NT2/D1 (cell line): Measurements from ENCODE around the gene ATP5F1A.

ENCODE experiments used
- DNase-seq: peaks from one replicate; pipeline ENCODE4 v3.0.0-alpha.2; 2011; ENCODE audit warnings: low read depth, low spot score
- H3K27me3 ChIP-seq: 2 replicates; pipeline ENCODE4 v1.6.0; 2011; ENCODE audit warnings: mild to moderate bottlenecking; ENCODE audit not compliant: insufficient read length, insufficient read depth
- H3K36me3 ChIP-seq: 2 replicates; pipeline ENCODE4 v1.6.1; 2011; ENCODE audit warnings: mild to moderate bottlenecking, low read length, mixed read lengths; ENCODE audit not compliant: insufficient read depth, insufficient read length
- H3K4me1 ChIP-seq: 2 replicates; pipeline ENCODE4 v1.5.1; 2011; ENCODE audit not compliant: insufficient read depth, insufficient read length
- H3K4me3 ChIP-seq: 2 replicates; pipeline ENCODE4 v1.5.1; 2011; ENCODE audit warnings: low read depth; ENCODE audit not compliant: insufficient read length
- H3K9ac ChIP-seq: 2 replicates; pipeline ENCODE4 v1.6.0; 2011; ENCODE audit warnings: low read depth; ENCODE audit not compliant: insufficient read length
- H3K9me3 ChIP-seq: 2 replicates; pipeline ENCODE4 v1.5.1; 2011; ENCODE audit warnings: mild to moderate bottlenecking, low read length; ENCODE audit not compliant: insufficient read depth
- SUZ12 ChIP-seq: IDR thresholded peaks from 2 replicates; pipeline ENCODE4 v1.6.1; 2011; ENCODE audit not compliant: insufficient read length, insufficient read depth; ENCODE audit errors: extremely low read depth
- YY1 ChIP-seq: IDR thresholded peaks from 2 replicates; pipeline ENCODE4 v1.6.1; 2011; ENCODE audit not compliant: insufficient read length, insufficient read depth
- ZNF274 ChIP-seq: IDR thresholded peaks from 2 replicates; pipeline ENCODE4 v1.6.1; 2011; ENCODE audit warnings: mild to moderate bottlenecking, low read depth, low read length

ATP5F1A gene

GRCh38 chr18:46062781-46063180, 35.3 kb downstream of the ATP5F1A start:
- H3K36me3 ChIP-seq = no peaks in the 10 kb centered on the region
- no peak for DNase-seq
- TF ChIP-seq YY1 = no peak
- no peak for TF ChIP-seq ZNF274
- no peak for TF ChIP-seq SUZ12
- peaks cover 2% of the 10 kb centered on the region for H3K4me1 ChIP-seq
- H3K4me3 ChIP-seq = no peak overlapping the region
- H3K9me3 ChIP-seq = no peaks in the 10 kb centered on the region
- no peaks in the 10 kb centered on the region for H3K27me3 ChIP-seq
- no peak overlapping the region for H3K9ac ChIP-seq

GRCh38 chr18:46061796-46062195, 36.3 kb downstream of the ATP5F1A start:
- Histone ChIP-seq H3K27me3 (no peaks in the 10 kb centered on the region), H3K36me3 (no peaks in the 10 kb centered on the region), H3K9ac (no peak overlapping the region), H3K9me3 (no peaks in the 10 kb centered on the region), H3K4me3 (no peak overlapping the region), H3K4me1 (peaks cover 2% of the 10 kb centered on the region)
- TF ChIP-seq ZNF274 = no peak
- no peak for TF ChIP-seq SUZ12
- TF ChIP-seq YY1 = no peak
- DNase-seq = no peak

GRCh38 chr18:46061387-46061786, 36.7 kb downstream of the ATP5F1A start:
- Histone ChIP-seq H3K9me3 (no peaks in the 10 kb centered on the region), H3K4me3 (no peak overlapping the region), H3K36me3 (no peaks in the 10 kb centered on the region), H3K4me1 (peaks cover 2% of the 10 kb centered on the region), H3K9ac (no peak overlapping the region), H3K27me3 (no peaks in the 10 kb centered on the region)
- DNase-seq = no peak
- TF ChIP-seq SUZ12 (no peak), ZNF274 (no peak), YY1 (no peak)

- no peak for DNase-seq
- H3K9me3 ChIP-seq = no peaks in the 10 kb centered on the region
- peaks cover 2% of the 10 kb centered on the region for H3K4me1 ChIP-seq
- H3K36me3 ChIP-seq = no peaks in the 10 kb centered on the region
- H3K27me3 ChIP-seq = no peaks in the 10 kb centered on the region
- H3K4me3 ChIP-seq = no peak overlapping the region
- H3K9ac ChIP-seq = no peak overlapping the region
- TF ChIP-seq YY1 (no peak), SUZ12 (no peak), ZNF274 (no peak)
These were observed 37.7 kb downstream of the ATP5F1A start for GRCh38 chr18:46060359-46060841.

- TF ChIP-seq ZNF274 = no peak
- TF ChIP-seq SUZ12 = no peak
- no peak for TF ChIP-seq YY1
- H3K36me3 ChIP-seq = no peaks in the 10 kb centered on the region
- no peaks in the 10 kb centered on the region for H3K9me3 ChIP-seq
- no peak for DNase-seq
- H3K9ac ChIP-seq = no peak overlapping the region
- no peaks in the 10 kb centered on the region for H3K27me3 ChIP-seq
- H3K4me3 ChIP-seq = no peak overlapping the region
- no peaks in the 10 kb centered on the region for H3K4me1 ChIP-seq
These were observed 42.3 kb downstream of the ATP5F1A start for GRCh38 chr18:46055838-46056230.

GRCh38 chr18:46054956-46055837, 42.9 kb downstream of the ATP5F1A start:
- Histone ChIP-seq H3K9me3 (no peaks in the 10 kb centered on the region), H3K4me3 (no peak overlapping the region), H3K9ac (no peak overlapping the region), H3K36me3 (no peaks in the 10 kb centered on the region), H3K27me3 (no peaks in the 10 kb centered on the region), H3K4me1 (no peaks in the 10 kb centered on the region)
- DNase-seq = no peak
- TF ChIP-seq SUZ12 (no peak), ZNF274 (no peak), YY1 (no peak)

GRCh38 chr18:46053368-46054095, 44.6 kb downstream of the ATP5F1A start:
- Histone ChIP-seq H3K36me3 (no peaks in the 10 kb centered on the region), H3K9ac (no peak overlapping the region), H3K9me3 (no peaks in the 10 kb centered on the region), H3K27me3 (no peaks in the 10 kb centered on the region), H3K4me1 (no peaks in the 10 kb centered on the region), H3K4me3 (no peak overlapping the region)
- TF ChIP-seq SUZ12 (no peak), YY1 (no peak), ZNF274 (no peak)
- no peak for DNase-seq
